ENCODE data around the gene GNAS-AS1. TPM values are rescaled to one million over a fixed set of nuclear protein-coding genes. Genes with fewer than 3 reads are reported as not detected.

Gene GNAS-AS1
- total RNA-seq, 1 donor from 2014 or later, result 1.4 TPM

DNA sequence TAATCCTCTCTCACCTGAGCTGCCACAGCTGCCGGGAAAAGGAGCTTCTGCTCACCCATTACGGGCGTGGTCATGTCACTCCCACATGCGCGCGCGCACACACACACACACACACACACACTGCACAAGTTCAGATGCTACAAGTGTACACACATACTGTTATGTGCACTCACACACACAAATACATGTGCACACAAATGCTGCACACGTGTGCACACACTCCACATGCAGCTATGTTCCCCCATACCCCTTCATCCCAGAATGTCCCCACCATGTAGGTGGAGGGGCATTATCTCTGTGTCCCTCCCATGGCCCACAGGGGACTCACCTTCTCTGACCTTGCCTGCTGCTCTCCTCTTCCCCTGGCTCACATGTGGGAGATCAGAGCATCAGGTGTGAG, 37.3 kb downstream of the GNAS-AS1 start:
- Mint-ChIP-seq H3K4me3 (no peak overlapping the region), H3K27ac (no peak overlapping the region), H3K4me1 (no peaks in the 10 kb centered on the region), H3K36me3 (ENCODE audit: low read depth) (no peaks in the 10 kb centered on the region), H3K27me3 (peaks cover 18% of the 10 kb centered on the region), H3K9me3 (no peaks in the 10 kb centered on the region)
- ChIA-PET CTCF (no interaction called here), POLR2A (no interaction called here)
- DNase-seq (no peak), ATAC-seq (ENCODE audit: low read depth) (no peak)
- intact Hi-C loops (cut with micrococcal nuclease), result no loop called here
- TF ChIP-seq, protein P1, sequence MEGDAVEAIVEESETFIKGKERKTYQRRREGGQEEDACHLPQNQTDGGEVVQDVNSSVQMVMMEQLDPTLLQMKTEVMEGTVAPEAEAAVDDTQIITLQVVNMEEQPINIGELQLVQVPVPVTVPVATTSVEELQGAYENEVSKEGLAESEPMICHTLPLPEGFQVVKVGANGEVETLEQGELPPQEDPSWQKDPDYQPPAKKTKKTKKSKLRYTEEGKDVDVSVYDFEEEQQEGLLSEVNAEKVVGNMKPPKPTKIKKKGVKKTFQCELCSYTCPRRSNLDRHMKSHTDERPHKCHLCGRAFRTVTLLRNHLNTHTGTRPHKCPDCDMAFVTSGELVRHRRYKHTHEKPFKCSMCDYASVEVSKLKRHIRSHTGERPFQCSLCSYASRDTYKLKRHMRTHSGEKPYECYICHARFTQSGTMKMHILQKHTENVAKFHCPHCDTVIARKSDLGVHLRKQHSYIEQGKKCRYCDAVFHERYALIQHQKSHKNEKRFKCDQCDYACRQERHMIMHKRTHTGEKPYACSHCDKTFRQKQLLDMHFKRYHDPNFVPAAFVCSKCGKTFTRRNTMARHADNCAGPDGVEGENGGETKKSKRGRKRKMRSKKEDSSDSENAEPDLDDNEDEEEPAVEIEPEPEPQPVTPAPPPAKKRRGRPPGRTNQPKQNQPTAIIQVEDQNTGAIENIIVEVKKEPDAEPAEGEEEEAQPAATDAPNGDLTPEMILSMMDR (IDR thresholded peaks at IDR 0.05), result no peak

DNA sequence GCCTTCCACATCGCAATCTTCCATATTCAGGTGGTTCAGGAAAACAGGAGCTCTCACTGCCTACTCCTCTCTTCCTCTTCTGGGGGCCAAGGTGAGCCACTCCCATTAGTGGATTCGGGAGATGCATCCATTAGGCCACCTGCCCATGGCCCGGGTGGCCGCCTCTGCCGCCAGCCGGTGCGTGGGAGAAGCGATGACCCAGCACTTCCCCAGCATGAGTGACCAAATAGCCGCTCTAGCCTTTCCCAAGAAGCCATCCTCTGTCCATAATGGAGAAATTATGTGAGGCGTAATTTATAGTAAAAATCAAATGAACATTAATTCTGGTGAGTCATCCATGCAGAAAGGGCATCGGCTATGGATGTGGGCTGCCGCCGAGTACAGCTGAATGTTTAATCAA, 39.4 kb downstream of the GNAS-AS1 start:
- H3K4me1 Mint-ChIP-seq, result no peaks in the 10 kb centered on the region
- TF ChIP-seq, protein P1 (IDR thresholded peaks at IDR 0.05), result no peak
- ATAC-seq (ENCODE audit: low read depth), result no peak
- no peaks in the 10 kb centered on the region for H3K36me3 Mint-ChIP-seq (ENCODE audit: low read depth)
- ChIA-PET POLR2A (no interaction called here), CTCF (no interaction called here)
- H3K27me3 Mint-ChIP-seq, result peaks cover 16% of the 10 kb centered on the region
- no peak overlapping the region for H3K27ac Mint-ChIP-seq
- intact Hi-C loops (cut with micrococcal nuclease), result no loop called here
- H3K9me3 Mint-ChIP-seq, result no peaks in the 10 kb centered on the region
- H3K4me3 Mint-ChIP-seq, result no peak overlapping the region
- DNase-seq, result no peak

DNA sequence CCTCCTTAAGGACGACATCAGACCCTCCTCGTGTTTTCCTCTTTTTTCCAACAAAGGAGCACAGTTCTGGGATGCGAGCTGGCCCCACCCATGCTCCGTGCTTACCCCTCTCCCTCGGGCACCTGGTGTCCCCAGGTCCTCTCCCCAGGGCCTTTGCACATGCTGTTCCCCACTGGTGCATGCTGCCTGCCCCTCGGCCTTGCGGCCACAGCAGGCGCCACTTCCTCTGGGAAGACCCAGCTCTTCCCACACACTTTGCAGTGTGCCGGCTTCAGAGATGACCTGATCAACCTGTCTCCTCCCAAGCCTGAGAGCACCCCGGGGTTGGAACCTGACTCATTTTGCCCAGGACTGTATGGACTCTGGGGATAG, 39.8 kb downstream of the GNAS-AS1 start:
- Mint-ChIP-seq H3K36me3 (ENCODE audit: low read depth) (no peaks in the 10 kb centered on the region), H3K9me3 (no peaks in the 10 kb centered on the region), H3K27ac (no peak overlapping the region), H3K4me1 (no peaks in the 10 kb centered on the region), H3K27me3 (peaks cover 16% of the 10 kb centered on the region), H3K4me3 (no peak overlapping the region)
- TF ChIP-seq, protein P1 (IDR thresholded peaks at IDR 0.05), result no peak
- no peak for ATAC-seq (ENCODE audit: low read depth)
- intact Hi-C loops (cut with micrococcal nuclease), result no loop called here
- ChIA-PET POLR2A (no interaction called here), CTCF (no interaction called here)
- no peak for DNase-seq

DNA sequence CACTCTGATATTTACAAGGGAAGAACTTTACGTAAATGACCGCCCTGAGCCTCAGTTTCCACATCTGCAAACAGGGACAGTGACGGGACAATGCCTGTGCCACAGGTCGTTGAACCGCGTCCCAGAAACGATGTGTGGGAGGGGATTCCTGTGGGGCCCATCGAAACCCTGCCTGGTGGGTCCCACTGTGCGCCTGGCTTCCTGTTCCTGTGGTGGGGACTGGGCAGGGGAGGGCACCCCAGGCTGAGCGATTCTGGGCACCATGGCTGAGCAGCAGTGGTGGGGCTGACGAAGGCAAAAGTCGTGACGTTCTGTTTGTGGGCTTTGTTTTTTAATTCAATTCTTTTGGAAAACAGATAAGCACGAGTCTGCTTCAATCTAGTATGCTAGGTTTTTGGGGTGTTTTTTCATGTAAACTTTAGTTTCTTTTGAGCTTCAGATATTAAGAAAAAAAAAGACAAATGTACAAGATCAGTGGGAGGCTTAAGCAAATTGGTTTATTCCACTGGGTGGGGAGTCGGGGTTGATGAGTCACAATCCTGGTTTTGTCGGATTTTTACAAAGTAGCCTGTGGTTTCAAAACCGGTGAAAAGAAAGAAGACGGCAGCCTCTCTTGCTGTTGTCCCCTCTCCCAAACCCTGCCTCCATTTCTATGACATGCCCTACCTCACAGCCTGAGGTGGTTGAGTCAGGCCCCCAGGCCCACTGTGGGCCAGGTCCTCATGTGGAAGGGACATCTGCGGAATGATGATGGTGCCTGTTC, 40.4 kb downstream of the GNAS-AS1 start:
- ATAC-seq (ENCODE audit: low read depth) (no peak), DNase-seq (no peak)
- H3K27ac Mint-ChIP-seq, result no peak overlapping the region

DNA sequence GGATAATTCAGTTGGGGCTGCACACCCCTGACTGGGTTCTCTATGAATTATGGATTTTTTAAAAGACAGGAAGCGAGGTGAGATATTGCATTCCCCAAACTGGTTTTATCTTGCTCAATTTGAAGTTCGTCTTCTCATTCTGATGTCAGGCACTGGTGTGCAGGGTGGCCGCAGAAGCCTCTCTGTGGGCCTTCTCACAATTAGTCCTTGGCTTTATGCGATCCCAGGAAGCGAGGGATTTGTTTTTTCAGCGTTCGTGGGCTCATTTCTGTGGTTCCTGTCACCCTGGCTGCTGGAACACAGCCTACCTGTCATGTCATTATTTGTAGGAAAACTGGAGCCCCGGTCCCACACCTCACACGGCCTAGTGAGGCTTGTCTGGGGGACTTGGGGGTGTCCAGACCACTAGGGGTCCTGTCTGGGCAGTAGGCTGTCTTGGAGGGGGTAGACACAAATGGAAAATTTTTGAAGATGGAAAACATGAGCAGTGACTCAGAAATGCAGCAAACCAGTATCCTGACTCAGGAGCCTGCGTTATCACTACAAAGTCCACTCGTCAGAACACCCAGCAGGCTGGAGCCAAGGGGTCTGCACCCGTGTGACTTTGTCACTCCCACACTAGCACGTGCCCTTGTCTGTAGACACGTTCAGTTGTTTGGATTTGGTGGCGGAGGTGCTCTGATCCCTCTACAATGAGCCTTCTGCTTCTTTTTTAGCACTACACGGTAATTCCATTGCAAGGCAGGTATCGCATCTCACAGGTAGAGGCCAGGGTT, 42.2 kb downstream of the GNAS-AS1 start:
- no peak overlapping the region for H3K27ac Mint-ChIP-seq
- peaks cover 14% of the 10 kb centered on the region for H3K27me3 Mint-ChIP-seq
- H3K9me3 Mint-ChIP-seq, result no peaks in the 10 kb centered on the region
- no peak for ATAC-seq (ENCODE audit: low read depth)
- no peak overlapping the region for H3K4me3 Mint-ChIP-seq
- intact Hi-C loops (cut with micrococcal nuclease), result no loop called here
- TF ChIP-seq, protein P1 (IDR thresholded peaks at IDR 0.05), result no peak
- DNase-seq, result no peak
- POLR2A ChIA-PET, result no interaction called here
- H3K36me3 Mint-ChIP-seq (ENCODE audit: low read depth), result no peaks in the 10 kb centered on the region
- no peaks in the 10 kb centered on the region for H3K4me1 Mint-ChIP-seq
- CTCF ChIA-PET, result no interaction called here

More for the DNA sequence above, 40.4 kb downstream of the GNAS-AS1 start:
- Mint-ChIP-seq H3K4me3 (no peak overlapping the region), H3K36me3 (ENCODE audit: low read depth) (no peaks in the 10 kb centered on the region), H3K4me1 (no peaks in the 10 kb centered on the region), H3K9me3 (no peaks in the 10 kb centered on the region), H3K27me3 (peaks cover 16% of the 10 kb centered on the region)
- intact Hi-C loops (cut with micrococcal nuclease), result no loop called here
- TF ChIP-seq, protein P1 (IDR thresholded peaks at IDR 0.05), result no peak
- ChIA-PET POLR2A (no interaction called here), CTCF (no interaction called here)

Measured in activated B cell treated with CpG ODN at 0.5 μM for 24 hours (primary cell).